ENCODE measurements around the gene LCOR.

DNA sequence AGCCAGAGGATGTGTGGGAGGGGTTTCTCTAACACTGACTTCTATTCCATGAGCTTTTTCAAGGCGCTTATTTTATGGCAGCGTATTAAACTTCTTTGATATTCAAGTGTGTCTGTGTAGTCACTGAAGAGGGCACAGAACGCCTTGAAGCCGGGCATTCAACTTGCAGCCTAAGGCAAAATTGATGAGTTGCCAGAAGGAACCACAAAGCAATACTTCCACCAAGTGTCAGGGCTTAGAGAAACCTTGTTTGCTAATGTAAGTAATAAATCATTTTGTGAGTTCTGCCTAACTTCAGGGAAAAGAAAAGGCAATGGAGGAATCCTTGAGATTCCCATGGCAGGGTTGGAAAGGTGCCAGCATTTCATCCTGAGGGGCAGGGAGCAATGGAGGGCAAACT is 163.8 kb downstream of the LCOR start:
- TF ChIP-seq, protein P1, sequence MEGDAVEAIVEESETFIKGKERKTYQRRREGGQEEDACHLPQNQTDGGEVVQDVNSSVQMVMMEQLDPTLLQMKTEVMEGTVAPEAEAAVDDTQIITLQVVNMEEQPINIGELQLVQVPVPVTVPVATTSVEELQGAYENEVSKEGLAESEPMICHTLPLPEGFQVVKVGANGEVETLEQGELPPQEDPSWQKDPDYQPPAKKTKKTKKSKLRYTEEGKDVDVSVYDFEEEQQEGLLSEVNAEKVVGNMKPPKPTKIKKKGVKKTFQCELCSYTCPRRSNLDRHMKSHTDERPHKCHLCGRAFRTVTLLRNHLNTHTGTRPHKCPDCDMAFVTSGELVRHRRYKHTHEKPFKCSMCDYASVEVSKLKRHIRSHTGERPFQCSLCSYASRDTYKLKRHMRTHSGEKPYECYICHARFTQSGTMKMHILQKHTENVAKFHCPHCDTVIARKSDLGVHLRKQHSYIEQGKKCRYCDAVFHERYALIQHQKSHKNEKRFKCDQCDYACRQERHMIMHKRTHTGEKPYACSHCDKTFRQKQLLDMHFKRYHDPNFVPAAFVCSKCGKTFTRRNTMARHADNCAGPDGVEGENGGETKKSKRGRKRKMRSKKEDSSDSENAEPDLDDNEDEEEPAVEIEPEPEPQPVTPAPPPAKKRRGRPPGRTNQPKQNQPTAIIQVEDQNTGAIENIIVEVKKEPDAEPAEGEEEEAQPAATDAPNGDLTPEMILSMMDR (IDR thresholded peaks at IDR 0.05; ENCODE audit: low read depth, low read length, missing input control) = no peak
- TF ChIP-seq MAX (IDR thresholded peaks at IDR 0.05) (no peak), EGR1 (IDR thresholded peaks at IDR 0.05; ENCODE audit: low read depth in 2 of 2) (no peak), GABPA (IDR thresholded peaks at IDR 0.05 in 1 of 2, conservative IDR thresholded peaks at IDR 0.05 in 1 of 2) (no peak), RAD21 (IDR thresholded peaks at IDR 0.05) (no peak), ZBTB33 (IDR thresholded peaks at IDR 0.05) (no peak), SP1 (IDR thresholded peaks at IDR 0.05) (no peak), JUND (IDR thresholded peaks at IDR 0.05) (no peak), ATF3 (IDR thresholded peaks at IDR 0.05) (no peak), FOXA1 (IDR thresholded peaks at IDR 0.05) (no peak), TAF1 (conservative IDR thresholded peaks at IDR 0.05) (no peak), YY1 (IDR thresholded peaks at IDR 0.05) (no peak), NR2F2 (IDR thresholded peaks at IDR 0.05) (no peak)
- TF ChIP-seq, protein P2, sequence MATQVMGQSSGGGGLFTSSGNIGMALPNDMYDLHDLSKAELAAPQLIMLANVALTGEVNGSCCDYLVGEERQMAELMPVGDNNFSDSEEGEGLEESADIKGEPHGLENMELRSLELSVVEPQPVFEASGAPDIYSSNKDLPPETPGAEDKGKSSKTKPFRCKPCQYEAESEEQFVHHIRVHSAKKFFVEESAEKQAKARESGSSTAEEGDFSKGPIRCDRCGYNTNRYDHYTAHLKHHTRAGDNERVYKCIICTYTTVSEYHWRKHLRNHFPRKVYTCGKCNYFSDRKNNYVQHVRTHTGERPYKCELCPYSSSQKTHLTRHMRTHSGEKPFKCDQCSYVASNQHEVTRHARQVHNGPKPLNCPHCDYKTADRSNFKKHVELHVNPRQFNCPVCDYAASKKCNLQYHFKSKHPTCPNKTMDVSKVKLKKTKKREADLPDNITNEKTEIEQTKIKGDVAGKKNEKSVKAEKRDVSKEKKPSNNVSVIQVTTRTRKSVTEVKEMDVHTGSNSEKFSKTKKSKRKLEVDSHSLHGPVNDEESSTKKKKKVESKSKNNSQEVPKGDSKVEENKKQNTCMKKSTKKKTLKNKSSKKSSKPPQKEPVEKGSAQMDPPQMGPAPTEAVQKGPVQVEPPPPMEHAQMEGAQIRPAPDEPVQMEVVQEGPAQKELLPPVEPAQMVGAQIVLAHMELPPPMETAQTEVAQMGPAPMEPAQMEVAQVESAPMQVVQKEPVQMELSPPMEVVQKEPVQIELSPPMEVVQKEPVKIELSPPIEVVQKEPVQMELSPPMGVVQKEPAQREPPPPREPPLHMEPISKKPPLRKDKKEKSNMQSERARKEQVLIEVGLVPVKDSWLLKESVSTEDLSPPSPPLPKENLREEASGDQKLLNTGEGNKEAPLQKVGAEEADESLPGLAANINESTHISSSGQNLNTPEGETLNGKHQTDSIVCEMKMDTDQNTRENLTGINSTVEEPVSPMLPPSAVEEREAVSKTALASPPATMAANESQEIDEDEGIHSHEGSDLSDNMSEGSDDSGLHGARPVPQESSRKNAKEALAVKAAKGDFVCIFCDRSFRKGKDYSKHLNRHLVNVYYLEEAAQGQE (IDR thresholded peaks at IDR 0.05) = no peak
